ENCODE measurements around the gene ACTR10.

The ACTR10 gene

GRCh38 chr14:58245562-58245961 is 45.6 kb downstream of the ACTR10 start:
- peak overlapping the region; percentile 88 for H3K27ac ChIP-seq (ENCODE audit: extremely low read depth, low read depth, low read length)
- POLR2A ChIA-PET, result interaction anchor here (1.0 to 2.9 kb wide), 5 partner anchors 14 to 94 kb away, joined by 3 to 36 read pairs (median 6); partner anchors contain the start of genes ARID4A and ARMH4

DNA sequence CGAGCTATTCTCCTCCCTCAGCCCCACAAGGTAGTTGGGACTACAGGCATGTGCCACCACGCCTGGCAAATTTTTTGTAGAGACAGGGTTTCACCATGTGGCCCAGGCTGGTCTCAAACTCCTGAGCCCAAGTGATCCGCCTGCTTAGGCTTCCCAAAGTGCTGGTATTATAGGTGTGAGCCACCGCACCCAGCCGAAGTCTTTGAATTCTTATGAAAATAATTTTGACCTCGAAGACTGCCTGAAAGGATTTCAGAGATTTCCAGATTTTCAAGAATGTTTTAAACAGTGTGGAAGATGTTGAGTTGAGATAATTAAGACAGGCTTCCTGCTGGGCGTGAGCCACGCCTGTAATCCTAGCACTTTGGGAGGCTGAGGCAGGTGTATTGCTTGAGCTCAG is 49.7 kb downstream of the ACTR10 start:
- CTCF ChIA-PET, result no interaction called here
- Histone ChIP-seq H3K9me3 (ENCODE audit: control insufficient read depth, insufficient read depth, low read depth, low read length) (no peaks in the 10 kb centered on the region), H3K36me3 (ENCODE audit: control insufficient read depth in 2 of 2, insufficient read depth in 1 of 2, low read length in 2 of 2) (peaks cover 52 to 73% of the 10 kb centered on the region in 2 experiments), H3K4me3 (ENCODE audit: low read depth, low read length) (no peak overlapping the region), H3K27ac (ENCODE audit: extremely low read depth, low read depth, low read length) (no peak overlapping the region), H3K4me1 (ENCODE audit: control insufficient read depth, insufficient read depth, low read length) (peaks cover 9% of the 10 kb centered on the region; the same call in 1 of the 2 replicates)
- POLR2A ChIA-PET, result no interaction called here
- TF ChIP-seq, protein P1, sequence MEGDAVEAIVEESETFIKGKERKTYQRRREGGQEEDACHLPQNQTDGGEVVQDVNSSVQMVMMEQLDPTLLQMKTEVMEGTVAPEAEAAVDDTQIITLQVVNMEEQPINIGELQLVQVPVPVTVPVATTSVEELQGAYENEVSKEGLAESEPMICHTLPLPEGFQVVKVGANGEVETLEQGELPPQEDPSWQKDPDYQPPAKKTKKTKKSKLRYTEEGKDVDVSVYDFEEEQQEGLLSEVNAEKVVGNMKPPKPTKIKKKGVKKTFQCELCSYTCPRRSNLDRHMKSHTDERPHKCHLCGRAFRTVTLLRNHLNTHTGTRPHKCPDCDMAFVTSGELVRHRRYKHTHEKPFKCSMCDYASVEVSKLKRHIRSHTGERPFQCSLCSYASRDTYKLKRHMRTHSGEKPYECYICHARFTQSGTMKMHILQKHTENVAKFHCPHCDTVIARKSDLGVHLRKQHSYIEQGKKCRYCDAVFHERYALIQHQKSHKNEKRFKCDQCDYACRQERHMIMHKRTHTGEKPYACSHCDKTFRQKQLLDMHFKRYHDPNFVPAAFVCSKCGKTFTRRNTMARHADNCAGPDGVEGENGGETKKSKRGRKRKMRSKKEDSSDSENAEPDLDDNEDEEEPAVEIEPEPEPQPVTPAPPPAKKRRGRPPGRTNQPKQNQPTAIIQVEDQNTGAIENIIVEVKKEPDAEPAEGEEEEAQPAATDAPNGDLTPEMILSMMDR (tag by site-specific recombination; IDR thresholded peaks at IDR 0.05), result no peak
- TF ChIP-seq IKZF3 (tag by site-specific recombination; IDR thresholded peaks at IDR 0.05) (no peak), ZNF501 (tag by site-specific recombination; IDR thresholded peaks at IDR 0.05) (no peak), ZNF184 (tag by site-specific recombination; IDR thresholded peaks at IDR 0.05) (no peak), ZNF324 (tag by site-specific recombination; IDR thresholded peaks at IDR 0.05) (no peak), KLF16 (tag by site-specific recombination; IDR thresholded peaks at IDR 0.05) (no peak), KLF7 (tag by site-specific recombination; IDR thresholded peaks at IDR 0.05; ENCODE audit: borderline replicate concordance) (no peak), ZNF16 (tag by site-specific recombination; IDR thresholded peaks at IDR 0.05; ENCODE audit: low read depth) (no peak), ZNF157 (tag by site-specific recombination; IDR thresholded peaks at IDR 0.05) (no peak), ZNF629 (tag by site-specific recombination; IDR thresholded peaks at IDR 0.05) (no peak), SCRT1 (tag by site-specific recombination; IDR thresholded peaks at IDR 0.05; ENCODE audit: borderline replicate concordance) (no peak), ZSCAN16 (tag by site-specific recombination; IDR thresholded peaks at IDR 0.05) (no peak), ZNF132 (tag by site-specific recombination; IDR thresholded peaks at IDR 0.05; ENCODE audit: borderline replicate concordance) (no peak), INSM2 (tag by site-specific recombination; IDR thresholded peaks at IDR 0.05) (no peak)
- TF ChIP-seq, protein P2, sequence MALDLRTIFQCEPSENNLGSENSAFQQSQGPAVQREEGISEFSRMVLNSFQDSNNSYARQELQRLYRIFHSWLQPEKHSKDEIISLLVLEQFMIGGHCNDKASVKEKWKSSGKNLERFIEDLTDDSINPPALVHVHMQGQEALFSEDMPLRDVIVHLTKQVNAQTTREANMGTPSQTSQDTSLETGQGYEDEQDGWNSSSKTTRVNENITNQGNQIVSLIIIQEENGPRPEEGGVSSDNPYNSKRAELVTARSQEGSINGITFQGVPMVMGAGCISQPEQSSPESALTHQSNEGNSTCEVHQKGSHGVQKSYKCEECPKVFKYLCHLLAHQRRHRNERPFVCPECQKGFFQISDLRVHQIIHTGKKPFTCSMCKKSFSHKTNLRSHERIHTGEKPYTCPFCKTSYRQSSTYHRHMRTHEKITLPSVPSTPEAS (tag by site-specific recombination; IDR thresholded peaks at IDR 0.05), result no peak
- TF ChIP-seq, protein P3, sequence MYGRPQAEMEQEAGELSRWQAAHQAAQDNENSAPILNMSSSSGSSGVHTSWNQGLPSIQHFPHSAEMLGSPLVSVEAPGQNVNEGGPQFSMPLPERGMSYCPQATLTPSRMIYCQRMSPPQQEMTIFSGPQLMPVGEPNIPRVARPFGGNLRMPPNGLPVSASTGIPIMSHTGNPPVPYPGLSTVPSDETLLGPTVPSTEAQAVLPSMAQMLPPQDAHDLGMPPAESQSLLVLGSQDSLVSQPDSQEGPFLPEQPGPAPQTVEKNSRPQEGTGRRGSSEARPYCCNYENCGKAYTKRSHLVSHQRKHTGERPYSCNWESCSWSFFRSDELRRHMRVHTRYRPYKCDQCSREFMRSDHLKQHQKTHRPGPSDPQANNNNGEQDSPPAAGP (tag by site-specific recombination; IDR thresholded peaks at IDR 0.05), result no peak
- TF ChIP-seq, protein P4, sequence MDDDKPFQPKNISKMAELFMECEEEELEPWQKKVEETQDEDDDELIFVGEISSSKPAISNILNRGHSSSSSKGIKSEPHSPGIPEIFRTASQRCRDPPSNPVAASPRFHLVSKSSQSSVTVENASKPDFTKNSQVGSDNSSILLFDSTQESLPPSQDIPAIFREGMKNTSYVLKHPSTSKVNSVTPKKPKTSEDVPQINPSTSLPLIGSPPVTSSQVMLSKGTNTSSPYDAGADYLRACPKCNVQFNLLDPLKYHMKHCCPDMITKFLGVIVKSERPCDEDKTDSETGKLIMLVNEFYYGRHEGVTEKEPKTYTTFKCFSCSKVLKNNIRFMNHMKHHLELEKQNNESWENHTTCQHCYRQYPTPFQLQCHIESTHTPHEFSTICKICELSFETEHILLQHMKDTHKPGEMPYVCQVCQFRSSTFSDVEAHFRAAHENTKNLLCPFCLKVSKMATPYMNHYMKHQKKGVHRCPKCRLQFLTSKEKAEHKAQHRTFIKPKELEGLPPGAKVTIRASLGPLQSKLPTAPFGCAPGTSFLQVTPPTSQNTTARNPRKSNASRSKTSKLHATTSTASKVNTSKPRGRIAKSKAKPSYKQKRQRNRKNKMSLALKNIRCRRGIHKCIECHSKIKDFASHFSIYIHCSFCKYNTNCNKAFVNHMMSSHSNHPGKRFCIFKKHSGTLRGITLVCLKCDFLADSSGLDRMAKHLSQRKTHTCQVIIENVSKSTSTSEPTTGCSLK (tag by site-specific recombination; IDR thresholded peaks at IDR 0.05), result no peak

More at GRCh38 chr14:58245562-58245961, 45.6 kb downstream of the ACTR10 start:
- CTCF ChIA-PET, result no interaction called here
- TF ChIP-seq, protein P5, sequence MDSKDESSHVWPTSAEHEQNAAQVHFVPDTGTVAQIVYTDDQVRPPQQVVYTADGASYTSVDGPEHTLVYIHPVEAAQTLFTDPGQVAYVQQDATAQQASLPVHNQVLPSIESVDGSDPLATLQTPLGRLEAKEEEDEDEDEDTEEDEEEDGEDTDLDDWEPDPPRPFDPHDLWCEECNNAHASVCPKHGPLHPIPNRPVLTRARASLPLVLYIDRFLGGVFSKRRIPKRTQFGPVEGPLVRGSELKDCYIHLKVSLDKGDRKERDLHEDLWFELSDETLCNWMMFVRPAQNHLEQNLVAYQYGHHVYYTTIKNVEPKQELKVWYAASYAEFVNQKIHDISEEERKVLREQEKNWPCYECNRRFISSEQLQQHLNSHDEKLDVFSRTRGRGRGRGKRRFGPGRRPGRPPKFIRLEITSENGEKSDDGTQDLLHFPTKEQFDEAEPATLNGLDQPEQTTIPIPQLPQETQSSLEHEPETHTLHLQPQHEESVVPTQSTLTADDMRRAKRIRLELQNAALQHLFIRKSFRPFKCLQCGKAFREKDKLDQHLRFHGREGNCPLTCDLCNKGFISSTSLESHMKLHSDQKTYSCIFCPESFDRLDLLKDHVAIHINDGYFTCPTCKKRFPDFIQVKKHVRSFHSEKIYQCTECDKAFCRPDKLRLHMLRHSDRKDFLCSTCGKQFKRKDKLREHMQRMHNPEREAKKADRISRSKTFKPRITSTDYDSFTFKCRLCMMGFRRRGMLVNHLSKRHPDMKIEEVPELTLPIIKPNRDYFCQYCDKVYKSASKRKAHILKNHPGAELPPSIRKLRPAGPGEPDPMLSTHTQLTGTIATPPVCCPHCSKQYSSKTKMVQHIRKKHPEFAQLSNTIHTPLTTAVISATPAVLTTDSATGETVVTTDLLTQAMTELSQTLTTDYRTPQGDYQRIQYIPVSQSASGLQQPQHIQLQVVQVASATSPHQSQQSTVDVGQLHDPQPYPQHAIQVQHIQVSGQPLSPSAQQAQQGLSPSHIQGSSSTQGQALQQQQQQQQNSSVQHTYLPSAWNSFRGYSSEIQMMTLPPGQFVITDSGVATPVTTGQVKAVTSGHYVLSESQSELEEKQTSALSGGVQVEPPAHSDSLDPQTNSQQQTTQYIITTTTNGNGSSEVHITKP (tag by site-specific recombination; IDR thresholded peaks at IDR 0.05), result peak; percentile 43; the same call in 1 of the 2 replicates
- no peak for TF ChIP-seq ZEB2 (tag by site-specific recombination; IDR thresholded peaks at IDR 0.05)
- no peak for TF ChIP-seq SP3 (tag by site-specific recombination; IDR thresholded peaks at IDR 0.05)
- no peak for TF ChIP-seq ZFP37 (tag by site-specific recombination; IDR thresholded peaks at IDR 0.05)
- Histone ChIP-seq H3K4me3 (ENCODE audit: low read depth, low read length) (peak overlapping the region; percentile 96), H3K36me3 (ENCODE audit: control insufficient read depth in 2 of 2, insufficient read depth in 1 of 2, low read length in 2 of 2) (peaks cover 23 to 36% of the 10 kb centered on the region in 2 experiments; a peak in 2 of 3 replicates), H3K9me3 (ENCODE audit: control insufficient read depth, insufficient read depth, low read depth, low read length) (no peaks in the 10 kb centered on the region), H3K4me1 (ENCODE audit: control insufficient read depth, insufficient read depth, low read length) (peaks cover 14% of the 10 kb centered on the region; the same call in 1 of the 2 replicates)
